Astrocyte (in vitro differentiated cells and primary cell): ENCODE measurements around the gene RAB35. TPM values are rescaled to one million over a fixed set of nuclear protein-coding genes. Genes with fewer than 3 reads are reported as not detected.

Experiments
- DNase-seq: peaks from one replicate; pipeline ENCODE4 v3.0.0-alpha.2; 2010; ENCODE audit warnings: low read depth
- FAIRE-seq: peaks from 2 replicates; lab custom pipeline; 2011; peaks lifted over from hg19 to GRCh38; lab: Jason Lieb, UNC
- H2AFZ ChIP-seq: 2 replicates; pipeline ENCODE4 v1.6.0; 2012; ENCODE audit warnings: low read depth, low read length, inconsistent platforms
- H3K27ac ChIP-seq: 2 replicates; pipeline ENCODE4 v1.5.1; 2011; ENCODE audit warnings: low read depth, low read length, inconsistent platforms
- H3K27me3 ChIP-seq: 2 replicates; pipeline ENCODE4 v1.6.0; 2011; ENCODE audit warnings: low read length, inconsistent platforms; ENCODE audit not compliant: insufficient read depth
- H3K36me3 ChIP-seq: 2 replicates; pipeline ENCODE4 v1.5.1; 2011; ENCODE audit warnings: low read length, inconsistent platforms; ENCODE audit not compliant: insufficient read depth
- H3K4me1 ChIP-seq: 2 replicates; pipeline ENCODE4 v1.5.1; 2011; ENCODE audit warnings: low read length, inconsistent platforms; ENCODE audit not compliant: insufficient read depth
- H3K4me2 ChIP-seq: 2 replicates; pipeline ENCODE4 v1.6.0; 2012; ENCODE audit warnings: low read length, inconsistent platforms
- H3K4me3 ChIP-seq: 2 replicates; pipeline ENCODE4 v1.5.1; 2011; ENCODE audit warnings: low read depth, mild to moderate bottlenecking, low read length, inconsistent platforms; ENCODE audit not compliant: insufficient read depth
- H3K79me2 ChIP-seq: 2 replicates; pipeline ENCODE4 v1.6.0; 2012; ENCODE audit warnings: mild to moderate bottlenecking, low read length, inconsistent platforms; ENCODE audit not compliant: insufficient read depth
- H3K9ac ChIP-seq: 2 replicates; pipeline ENCODE4 v1.6.0; 2012; ENCODE audit warnings: mild to moderate bottlenecking, low read length, inconsistent platforms
- H3K9me3 ChIP-seq: 2 replicates; pipeline ENCODE4 v1.5.1; 2012; ENCODE audit warnings: low read depth, mild to moderate bottlenecking, low read length, inconsistent platforms; ENCODE audit not compliant: insufficient read depth
- H4K20me1 ChIP-seq: 2 replicates; pipeline ENCODE4 v1.6.0; 2012; ENCODE audit warnings: low read length, inconsistent platforms; ENCODE audit not compliant: insufficient read depth
- H3K27ac Mint-ChIP-seq: one replicate; pipeline ENCODE4 v1.8.0; 2021; ENCODE audit warnings: mild to moderate bottlenecking, mixed read lengths; ENCODE audit not compliant: unreplicated experiment
- H3K27me3 Mint-ChIP-seq: one replicate; pipeline ENCODE4 v1.8.0; 2021; ENCODE audit warnings: low read depth, mixed read lengths; ENCODE audit not compliant: unreplicated experiment
- H3K36me3 Mint-ChIP-seq: one replicate; pipeline ENCODE4 v1.8.0; 2021; ENCODE audit warnings: low read depth, mixed read lengths; ENCODE audit not compliant: unreplicated experiment
- H3K4me1 Mint-ChIP-seq: one replicate; pipeline ENCODE4 v1.8.0; 2021; ENCODE audit warnings: low read depth, mixed read lengths; ENCODE audit not compliant: unreplicated experiment
- H3K4me3 Mint-ChIP-seq: one replicate; pipeline ENCODE4 v1.8.0; 2021; ENCODE audit warnings: mild to moderate bottlenecking, moderate library complexity, mixed read lengths; ENCODE audit not compliant: unreplicated experiment
- H3K9me3 Mint-ChIP-seq: one replicate; pipeline ENCODE4 v1.8.0; 2021; ENCODE audit warnings: mild to moderate bottlenecking, mixed read lengths; ENCODE audit not compliant: unreplicated experiment
- CTCF ChIP-seq: IDR thresholded peaks from 2 replicates; pipeline ENCODE4 v1.5.1; 2011; ENCODE audit warnings: low read depth, mild to moderate bottlenecking, inconsistent platforms, low read length, moderate library complexity; ENCODE audit not compliant: insufficient read depth
- EZH2 ChIP-seq: IDR thresholded peaks from 2 replicates; pipeline ENCODE4 v1.6.1; 2012; ENCODE audit warnings: mild to moderate bottlenecking, low read length, inconsistent platforms; ENCODE audit not compliant: insufficient read depth
- total RNA-seq: library from RNA; stranded (reverse); gene quantifications from 2 replicates; pipeline ENCODE4 v1.2.1, GENCODE V29; 2021

Gene RAB35
- total RNA-seq, 1 donor from 2014 or later: 63.3 TPM

- DNase-seq: no peak
- Histone ChIP-seq H3K27ac (no peak overlapping the region), H3K9ac (no peak overlapping the region), H3K4me2 (no peak overlapping the region), H3K27me3 (no peaks in the 10 kb centered on the region), H4K20me1 (peaks cover 81% of the 10 kb centered on the region), H3K79me2 (peaks cover 57% of the 10 kb centered on the region), H3K36me3 (peaks cover 22% of the 10 kb centered on the region), H3K4me1 (peaks cover 4% of the 10 kb centered on the region), H3K4me3 (no peak overlapping the region), H3K9me3 (no peaks in the 10 kb centered on the region), H2AFZ (no peak overlapping the region)
- H3K36me3 Mint-ChIP-seq: peaks cover 7% of the 10 kb centered on the region
- TF ChIP-seq EZH2: no peak
- no peak for TF ChIP-seq CTCF
- H3K27ac Mint-ChIP-seq: no peak overlapping the region
- no peaks in the 10 kb centered on the region for H3K27me3 Mint-ChIP-seq
- H3K4me3 Mint-ChIP-seq: no peak overlapping the region
- H3K4me1 Mint-ChIP-seq: peaks cover 4% of the 10 kb centered on the region
- no peak for FAIRE-seq
- H3K9me3 Mint-ChIP-seq: no peaks in the 10 kb centered on the region
These were observed 17.6 kb downstream of the RAB35 start for GRCh38 chr12:120098756-120099470.

- no peak for TF ChIP-seq EZH2
- TF ChIP-seq CTCF: no peak
- peaks cover 3% of the 10 kb centered on the region for H3K4me1 Mint-ChIP-seq
- H3K36me3 Mint-ChIP-seq: peaks cover 8% of the 10 kb centered on the region
- peaks cover 35% of the 10 kb centered on the region for H3K79me2 ChIP-seq
- no peak overlapping the region for H3K4me3 ChIP-seq
- H3K9ac ChIP-seq: no peak overlapping the region
- H3K36me3 ChIP-seq: peaks cover 18% of the 10 kb centered on the region
- no peaks in the 10 kb centered on the region for H3K27me3 ChIP-seq
- H4K20me1 ChIP-seq: peaks cover 80% of the 10 kb centered on the region
- no peak overlapping the region for H3K4me2 ChIP-seq
- H3K4me1 ChIP-seq: peaks cover 4% of the 10 kb centered on the region
- H3K9me3 Mint-ChIP-seq: no peaks in the 10 kb centered on the region
- no peak overlapping the region for H3K4me3 Mint-ChIP-seq
- no peak for DNase-seq
- no peak overlapping the region for H3K27ac ChIP-seq
- H3K9me3 ChIP-seq: no peaks in the 10 kb centered on the region
- no peak overlapping the region for H2AFZ ChIP-seq
- no peak overlapping the region for H3K27ac Mint-ChIP-seq
- H3K27me3 Mint-ChIP-seq: no peaks in the 10 kb centered on the region
- FAIRE-seq: no peak
These were observed 19.8 kb downstream of the RAB35 start for GRCh38 chr12:120096671-120097202.

DNA sequence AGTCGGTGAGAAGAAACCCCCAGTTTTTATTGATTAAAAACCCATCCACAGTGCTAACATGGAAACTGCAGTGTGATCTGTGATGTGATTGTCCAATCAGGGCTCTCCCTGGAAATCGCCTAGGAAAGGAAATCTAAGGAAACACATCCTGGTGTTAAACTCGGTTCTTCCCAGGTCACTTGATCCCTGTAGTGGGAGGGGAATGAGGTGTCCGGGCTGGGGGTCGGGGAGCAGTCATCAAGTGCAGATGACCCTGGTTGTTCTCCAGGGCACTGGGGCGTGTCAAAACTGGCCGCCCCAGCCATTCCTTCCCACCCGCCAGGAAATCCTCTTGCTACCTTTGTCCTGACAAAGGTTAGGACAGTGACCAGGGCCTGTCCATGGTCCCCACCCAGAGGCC lies 20.8 kb downstream of the RAB35 start:
- no peak overlapping the region for H3K27ac ChIP-seq
- H3K27ac Mint-ChIP-seq: no peak overlapping the region

More for the DNA sequence above, 20.8 kb downstream of the RAB35 start:
- TF ChIP-seq CTCF (no peak), EZH2 (no peak)
- H3K9me3 Mint-ChIP-seq: no peaks in the 10 kb centered on the region
- no peak overlapping the region for H3K9ac ChIP-seq
- no peak for FAIRE-seq
- H3K4me3 ChIP-seq: no peak overlapping the region
- H3K27me3 Mint-ChIP-seq: no peaks in the 10 kb centered on the region
- peaks cover 10% of the 10 kb centered on the region for H3K36me3 Mint-ChIP-seq
- no peak for DNase-seq
- peaks cover 18% of the 10 kb centered on the region for H3K36me3 ChIP-seq
- peaks cover 25% of the 10 kb centered on the region for H3K79me2 ChIP-seq
- H3K4me1 ChIP-seq: no peaks in the 10 kb centered on the region
- no peak overlapping the region for H3K4me3 Mint-ChIP-seq
- peaks cover 79% of the 10 kb centered on the region for H4K20me1 ChIP-seq
- H3K27me3 ChIP-seq: no peaks in the 10 kb centered on the region
- no peaks in the 10 kb centered on the region for H3K9me3 ChIP-seq
- no peak overlapping the region for H2AFZ ChIP-seq
- no peak overlapping the region for H3K4me2 ChIP-seq
- peaks cover 3% of the 10 kb centered on the region for H3K4me1 Mint-ChIP-seq
